Parathyroid adenoma (tissue), 2 donors: ENCODE data around the gene DTNB.

Experiments used
- H2AFZ ChIP-seq: fragments of 300-600 bp; sonication (generic); one replicate; pipeline ENCODE4 v1.7.0; 2017; ENCODE audit warnings: antibody characterized with exemption, mild to moderate bottlenecking
- H3K27ac ChIP-seq: fragments of 300-600 bp; sonication (generic); one replicate; pipeline ENCODE4 v1.7.0; 2017
- H3K27me3 ChIP-seq: fragments of 300-600 bp; sonication (generic); one replicate; pipeline ENCODE4 v1.7.0; 2017; ENCODE audit warnings: low read length; ENCODE audit not compliant: control insufficient read depth, insufficient read depth
- H3K36me3 ChIP-seq: fragments of 300-600 bp; sonication (generic); one replicate; pipeline ENCODE4 v1.7.0; 2017; ENCODE audit warnings: low read length; ENCODE audit not compliant: control insufficient read depth, insufficient read depth
- H3K4me1 ChIP-seq: fragments of 300-600 bp; sonication (generic); one replicate; pipeline ENCODE4 v1.7.0; 2017; ENCODE audit warnings: control low read depth
- H3K4me2 ChIP-seq: fragments of 300-600 bp; sonication (generic); one replicate; pipeline ENCODE4 v1.7.0; 2017; ENCODE audit warnings: low read length
- H3K4me3 ChIP-seq: fragments of 300-600 bp; sonication (generic); one replicate; pipeline ENCODE4 v1.7.0; 2017; ENCODE audit warnings: low read depth, low read length
- H3K79me2 ChIP-seq: fragments of 300-600 bp; sonication (generic); one replicate; pipeline ENCODE4 v1.7.0; 2017; ENCODE audit warnings: control low read depth
- H3K9ac ChIP-seq: fragments of 300-600 bp; sonication (generic); one replicate; pipeline ENCODE4 v1.7.0; 2017; ENCODE audit warnings: mild to moderate bottlenecking
- H3K9me3 ChIP-seq: fragments of 300-600 bp; sonication (generic); one replicate; pipeline ENCODE4 v1.7.0; 2017; ENCODE audit warnings: low read length; ENCODE audit not compliant: control insufficient read depth
- TF ChIP-seq, protein P1 (sequence below): fragments of 300-600 bp; sonication (generic); IDR thresholded peaks from one replicate; pipeline ENCODE4 v1.7.0; 2017; ENCODE audit warnings: antibody characterized with exemption, mild to moderate bottlenecking
- donor health status: primary hyperparathyroidism.

The DTNB gene

GRCh38 chr2:25651782-25652455, 21.5 kb downstream of the DTNB start:
- Histone ChIP-seq H3K4me3 (no peak overlapping the region), H3K4me2 (no peak overlapping the region), H3K79me2 (peaks cover 28% of the 10 kb centered on the region), H3K9ac (no peak overlapping the region), H2AFZ (no peak overlapping the region), H3K9me3 (no peaks in the 10 kb centered on the region), H3K27ac (no peak overlapping the region), H3K4me1 (no peaks in the 10 kb centered on the region), H3K36me3 (no peaks in the 10 kb centered on the region), H3K27me3 (no peaks in the 10 kb centered on the region)
- TF ChIP-seq, protein P1, sequence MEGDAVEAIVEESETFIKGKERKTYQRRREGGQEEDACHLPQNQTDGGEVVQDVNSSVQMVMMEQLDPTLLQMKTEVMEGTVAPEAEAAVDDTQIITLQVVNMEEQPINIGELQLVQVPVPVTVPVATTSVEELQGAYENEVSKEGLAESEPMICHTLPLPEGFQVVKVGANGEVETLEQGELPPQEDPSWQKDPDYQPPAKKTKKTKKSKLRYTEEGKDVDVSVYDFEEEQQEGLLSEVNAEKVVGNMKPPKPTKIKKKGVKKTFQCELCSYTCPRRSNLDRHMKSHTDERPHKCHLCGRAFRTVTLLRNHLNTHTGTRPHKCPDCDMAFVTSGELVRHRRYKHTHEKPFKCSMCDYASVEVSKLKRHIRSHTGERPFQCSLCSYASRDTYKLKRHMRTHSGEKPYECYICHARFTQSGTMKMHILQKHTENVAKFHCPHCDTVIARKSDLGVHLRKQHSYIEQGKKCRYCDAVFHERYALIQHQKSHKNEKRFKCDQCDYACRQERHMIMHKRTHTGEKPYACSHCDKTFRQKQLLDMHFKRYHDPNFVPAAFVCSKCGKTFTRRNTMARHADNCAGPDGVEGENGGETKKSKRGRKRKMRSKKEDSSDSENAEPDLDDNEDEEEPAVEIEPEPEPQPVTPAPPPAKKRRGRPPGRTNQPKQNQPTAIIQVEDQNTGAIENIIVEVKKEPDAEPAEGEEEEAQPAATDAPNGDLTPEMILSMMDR: no peak

DNA sequence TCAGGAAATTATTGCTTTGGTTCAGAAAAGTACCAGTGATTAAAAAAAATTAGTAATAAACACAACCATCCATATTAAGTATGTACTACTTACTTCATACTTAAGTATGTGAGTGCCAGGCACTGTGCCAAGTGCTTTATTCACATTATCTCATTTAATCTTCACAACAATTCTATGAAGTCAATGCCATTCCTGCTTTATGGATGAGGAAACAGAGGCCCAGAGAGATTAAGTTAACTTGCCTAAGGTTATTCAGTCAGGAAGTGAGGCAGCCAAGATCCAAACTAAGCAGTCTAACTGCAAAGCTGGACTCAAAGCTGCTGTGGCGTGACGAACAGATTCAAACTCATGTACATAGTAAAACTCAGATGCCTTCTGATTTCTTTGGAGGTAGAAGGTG, 22.3 kb downstream of the DTNB start:
- H3K4me3 ChIP-seq: no peak overlapping the region
- H3K79me2 ChIP-seq: peaks cover 20% of the 10 kb centered on the region
- no peak overlapping the region for H2AFZ ChIP-seq
- H3K9ac ChIP-seq: no peak overlapping the region
- TF ChIP-seq, protein P1: no peak
- no peaks in the 10 kb centered on the region for H3K9me3 ChIP-seq
- H3K36me3 ChIP-seq: no peaks in the 10 kb centered on the region
- no peak overlapping the region for H3K4me2 ChIP-seq
- H3K4me1 ChIP-seq: no peaks in the 10 kb centered on the region
- H3K27ac ChIP-seq: no peak overlapping the region
- H3K27me3 ChIP-seq: no peaks in the 10 kb centered on the region

- no peak overlapping the region for H3K27ac ChIP-seq
Observed at GRCh38 chr2:25650256-25650655, 23.1 kb downstream of the DTNB start.

DNA sequence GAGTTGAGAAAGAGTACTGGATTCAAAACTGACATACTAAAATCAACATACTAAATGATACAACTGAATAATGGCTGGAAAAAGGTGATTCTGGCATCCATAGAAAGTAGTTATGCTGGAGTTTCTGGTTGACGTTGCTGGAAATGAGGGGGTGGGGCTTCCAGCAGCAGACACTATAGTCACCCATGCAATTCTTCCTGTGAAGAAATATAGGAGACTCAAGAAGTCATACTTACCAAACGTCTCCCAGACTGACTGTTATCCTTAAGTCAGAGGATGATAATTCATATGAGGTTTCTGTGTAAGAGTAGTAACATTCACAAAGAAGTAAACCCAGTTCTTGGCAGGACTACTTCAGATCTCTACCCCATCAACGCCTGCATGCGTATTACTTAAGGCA, 23.6 kb downstream of the DTNB start:
- peaks cover 10% of the 10 kb centered on the region for H3K79me2 ChIP-seq
- no peaks in the 10 kb centered on the region for H3K4me1 ChIP-seq
- no peak overlapping the region for H3K4me3 ChIP-seq
- no peaks in the 10 kb centered on the region for H3K36me3 ChIP-seq
- H3K27ac ChIP-seq: no peak overlapping the region
- H2AFZ ChIP-seq: no peak overlapping the region
- H3K27me3 ChIP-seq: no peaks in the 10 kb centered on the region
- no peak overlapping the region for H3K4me2 ChIP-seq
- TF ChIP-seq, protein P1: no peak
- no peaks in the 10 kb centered on the region for H3K9me3 ChIP-seq
- H3K9ac ChIP-seq: no peak overlapping the region

More at GRCh38 chr2:25650256-25650655, 23.1 kb downstream of the DTNB start:
- no peaks in the 10 kb centered on the region for H3K9me3 ChIP-seq
- H3K4me3 ChIP-seq: no peak overlapping the region
- peaks cover 14% of the 10 kb centered on the region for H3K79me2 ChIP-seq
- TF ChIP-seq, protein P1: no peak
- no peak overlapping the region for H3K4me2 ChIP-seq
- no peak overlapping the region for H2AFZ ChIP-seq
- no peaks in the 10 kb centered on the region for H3K27me3 ChIP-seq
- H3K4me1 ChIP-seq: no peaks in the 10 kb centered on the region
- no peak overlapping the region for H3K9ac ChIP-seq
- H3K36me3 ChIP-seq: no peaks in the 10 kb centered on the region

GRCh38 chr2:25642298-25642697, 31.1 kb downstream of the DTNB start:
- no peaks in the 10 kb centered on the region for H3K27me3 ChIP-seq
- H3K79me2 ChIP-seq: peaks cover 4% of the 10 kb centered on the region
- no peak overlapping the region for H3K4me2 ChIP-seq
- no peak overlapping the region for H3K4me3 ChIP-seq
- no peak overlapping the region for H3K27ac ChIP-seq
- H3K9ac ChIP-seq: no peak overlapping the region
- H3K9me3 ChIP-seq: no peaks in the 10 kb centered on the region
- H3K4me1 ChIP-seq: no peaks in the 10 kb centered on the region
- TF ChIP-seq, protein P1: no peak
- no peak overlapping the region for H2AFZ ChIP-seq
- no peaks in the 10 kb centered on the region for H3K36me3 ChIP-seq
